VCaP (cell line): Measurements from ENCODE around the gene HSD11B2.

ENCODE experiments used
- H3K27ac ChIP-seq: fragments of 450-650 bp; 2 replicates; pipeline ENCODE4 v1.5.1; 2017
- TF ChIP-seq, protein P1 (sequence below): fragments of 450-650 bp; conservative IDR thresholded peaks from 2 replicates; pipeline ENCODE4 v1.5.1; 2017; ENCODE audit warnings: mild to moderate bottlenecking, moderate library complexity

The HSD11B2 gene

DNA sequence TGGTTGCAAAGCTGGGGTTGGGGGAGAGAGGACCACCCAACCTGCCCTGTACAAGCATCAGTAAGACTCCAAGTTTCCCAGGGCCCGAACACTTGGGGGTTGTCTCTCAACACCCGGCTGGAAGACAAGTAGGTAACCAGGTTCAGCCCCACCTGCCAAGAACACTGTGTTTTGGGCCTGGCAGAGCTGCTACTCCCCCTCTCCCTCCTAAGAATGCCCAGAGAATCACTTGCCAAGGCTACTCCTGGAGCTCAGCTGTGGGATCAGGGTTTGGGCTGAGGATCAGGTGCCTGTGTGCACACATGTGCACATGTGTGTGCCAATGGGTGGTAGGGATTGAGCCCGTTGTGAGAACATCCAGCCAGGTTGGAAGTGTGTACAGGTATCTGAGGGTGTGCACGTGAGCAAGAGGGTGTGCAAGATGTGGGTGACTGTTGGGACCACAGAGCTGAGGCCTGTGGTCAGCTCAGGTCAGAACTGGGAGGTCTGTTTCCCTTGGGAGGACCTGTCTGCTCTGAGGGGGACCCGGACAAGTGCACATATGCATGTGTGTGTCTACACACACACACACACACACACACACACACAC lies 2.3 kb downstream of the HSD11B2 start:
- TF ChIP-seq, protein P1, sequence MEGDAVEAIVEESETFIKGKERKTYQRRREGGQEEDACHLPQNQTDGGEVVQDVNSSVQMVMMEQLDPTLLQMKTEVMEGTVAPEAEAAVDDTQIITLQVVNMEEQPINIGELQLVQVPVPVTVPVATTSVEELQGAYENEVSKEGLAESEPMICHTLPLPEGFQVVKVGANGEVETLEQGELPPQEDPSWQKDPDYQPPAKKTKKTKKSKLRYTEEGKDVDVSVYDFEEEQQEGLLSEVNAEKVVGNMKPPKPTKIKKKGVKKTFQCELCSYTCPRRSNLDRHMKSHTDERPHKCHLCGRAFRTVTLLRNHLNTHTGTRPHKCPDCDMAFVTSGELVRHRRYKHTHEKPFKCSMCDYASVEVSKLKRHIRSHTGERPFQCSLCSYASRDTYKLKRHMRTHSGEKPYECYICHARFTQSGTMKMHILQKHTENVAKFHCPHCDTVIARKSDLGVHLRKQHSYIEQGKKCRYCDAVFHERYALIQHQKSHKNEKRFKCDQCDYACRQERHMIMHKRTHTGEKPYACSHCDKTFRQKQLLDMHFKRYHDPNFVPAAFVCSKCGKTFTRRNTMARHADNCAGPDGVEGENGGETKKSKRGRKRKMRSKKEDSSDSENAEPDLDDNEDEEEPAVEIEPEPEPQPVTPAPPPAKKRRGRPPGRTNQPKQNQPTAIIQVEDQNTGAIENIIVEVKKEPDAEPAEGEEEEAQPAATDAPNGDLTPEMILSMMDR: no peak
- H3K27ac ChIP-seq: no peak overlapping the region

DNA sequence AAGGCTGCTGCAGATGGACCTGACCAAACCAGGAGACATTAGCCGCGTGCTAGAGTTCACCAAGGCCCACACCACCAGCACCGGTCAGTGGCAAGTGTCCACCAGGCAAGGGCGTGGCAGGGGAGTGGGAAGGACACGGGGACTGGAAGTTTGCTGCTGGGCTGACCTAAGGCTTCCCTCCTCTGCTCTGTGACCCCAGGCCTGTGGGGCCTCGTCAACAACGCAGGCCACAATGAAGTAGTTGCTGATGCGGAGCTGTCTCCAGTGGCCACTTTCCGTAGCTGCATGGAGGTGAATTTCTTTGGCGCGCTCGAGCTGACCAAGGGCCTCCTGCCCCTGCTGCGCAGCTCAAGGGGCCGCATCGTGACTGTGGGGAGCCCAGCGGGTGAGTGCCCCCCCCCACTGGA lies 4.8 kb downstream of the HSD11B2 start:
- TF ChIP-seq, protein P1: no peak
- H3K27ac ChIP-seq: no peak overlapping the region

DNA sequence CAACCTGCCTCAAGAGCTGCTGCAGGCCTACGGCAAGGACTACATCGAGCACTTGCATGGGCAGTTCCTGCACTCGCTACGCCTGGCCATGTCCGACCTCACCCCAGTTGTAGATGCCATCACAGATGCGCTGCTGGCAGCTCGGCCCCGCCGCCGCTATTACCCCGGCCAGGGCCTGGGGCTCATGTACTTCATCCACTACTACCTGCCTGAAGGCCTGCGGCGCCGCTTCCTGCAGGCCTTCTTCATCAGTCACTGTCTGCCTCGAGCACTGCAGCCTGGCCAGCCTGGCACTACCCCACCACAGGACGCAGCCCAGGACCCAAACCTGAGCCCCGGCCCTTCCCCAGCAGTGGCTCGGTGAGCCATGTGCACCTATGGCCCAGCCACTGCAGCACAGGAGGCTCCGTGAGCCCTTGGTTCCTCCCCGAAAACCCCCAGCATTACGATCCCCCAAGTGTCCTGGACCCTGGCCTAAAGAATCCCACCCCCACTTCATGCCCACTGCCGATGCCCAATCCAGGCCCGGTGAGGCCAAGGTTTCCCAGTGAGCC lies 5.8 kb downstream of the HSD11B2 start:
- TF ChIP-seq, protein P1: no peak
- no peak overlapping the region for H3K27ac ChIP-seq

DNA sequence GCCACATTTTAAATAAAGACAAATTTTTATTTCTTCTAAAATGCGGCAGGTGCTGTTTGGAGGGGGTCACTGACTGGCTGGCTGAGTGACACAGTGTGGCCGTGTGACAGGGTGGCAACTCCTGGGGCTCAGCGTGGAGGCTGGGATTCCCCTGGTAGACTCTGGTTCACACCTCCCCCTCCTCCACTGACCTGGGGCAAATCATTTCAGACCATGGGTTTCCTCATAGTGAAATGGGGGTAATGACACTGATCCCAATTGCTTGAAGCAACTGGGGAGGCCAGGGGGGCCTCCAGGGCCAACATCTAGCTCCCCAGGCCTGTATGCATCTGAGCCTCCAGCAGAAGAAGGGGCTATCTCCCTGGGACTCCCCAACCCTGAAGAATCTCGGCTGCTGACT lies 6.6 kb downstream of the HSD11B2 start:
- H3K27ac ChIP-seq: no peak overlapping the region
- TF ChIP-seq, protein P1: no peak

DNA sequence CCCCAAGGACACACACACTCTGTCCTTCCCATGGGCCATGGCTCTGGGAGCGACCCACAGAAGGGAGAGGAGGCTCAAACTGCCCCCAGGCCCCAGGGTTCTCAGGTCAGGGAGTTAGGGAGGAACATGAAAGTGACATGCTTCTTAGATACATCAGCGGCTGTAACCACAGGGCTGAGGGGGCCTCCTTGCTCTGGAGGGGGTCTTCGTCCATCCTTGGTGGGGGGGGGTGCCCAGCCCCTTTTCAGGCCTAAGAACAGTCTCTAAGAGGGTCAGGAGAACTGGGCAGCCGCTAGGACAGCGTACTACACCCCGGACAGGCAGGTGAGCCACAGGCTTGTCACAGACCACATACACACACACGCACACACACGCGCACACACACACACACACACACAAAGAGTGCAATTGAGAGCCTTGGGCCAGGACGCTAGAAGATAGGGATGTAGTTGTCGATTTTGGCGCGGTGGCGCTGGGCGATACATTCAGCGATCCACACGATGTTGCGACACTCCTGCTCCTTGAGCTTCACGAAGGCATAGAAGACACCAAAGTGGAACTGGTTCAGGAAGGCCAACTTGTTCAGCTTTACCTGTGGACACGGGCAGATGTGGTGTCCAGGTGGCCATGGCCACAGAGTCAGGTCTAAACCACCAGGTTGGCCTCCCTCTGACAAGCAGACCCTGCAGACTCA lies 7.3 kb downstream of the HSD11B2 start:
- TF ChIP-seq, protein P1: no peak
- no peak overlapping the region for H3K27ac ChIP-seq

DNA sequence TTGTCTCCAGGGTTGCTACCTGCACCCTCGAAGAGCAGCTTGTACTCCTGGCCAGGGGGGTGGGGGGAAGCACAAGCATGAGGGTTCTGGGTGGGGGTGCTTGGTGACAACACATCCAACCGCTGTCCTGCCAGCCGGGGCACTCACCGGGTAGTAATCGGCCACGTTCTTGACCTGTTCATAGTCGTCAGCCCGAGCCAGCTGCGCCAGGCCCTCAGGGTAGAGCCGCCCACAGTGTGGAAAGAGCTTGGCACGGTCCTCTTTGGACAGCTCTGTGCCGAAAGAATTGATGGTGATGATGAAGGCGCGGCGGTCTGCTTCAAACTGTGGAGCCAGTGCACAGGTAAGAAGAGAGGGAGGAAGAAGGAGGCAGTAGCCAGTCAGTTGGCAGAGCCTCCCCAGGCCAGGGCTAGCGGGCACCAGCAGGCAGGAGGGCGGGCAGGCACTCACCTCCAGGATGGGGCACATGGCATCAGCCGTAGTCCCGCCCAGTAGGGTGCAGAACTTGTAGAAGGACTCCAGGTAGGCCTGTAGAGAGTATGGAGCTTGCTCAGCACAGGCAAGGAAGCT lies 8.0 kb downstream of the HSD11B2 start:
- TF ChIP-seq, protein P1: no peak
- no peak overlapping the region for H3K27ac ChIP-seq

DNA sequence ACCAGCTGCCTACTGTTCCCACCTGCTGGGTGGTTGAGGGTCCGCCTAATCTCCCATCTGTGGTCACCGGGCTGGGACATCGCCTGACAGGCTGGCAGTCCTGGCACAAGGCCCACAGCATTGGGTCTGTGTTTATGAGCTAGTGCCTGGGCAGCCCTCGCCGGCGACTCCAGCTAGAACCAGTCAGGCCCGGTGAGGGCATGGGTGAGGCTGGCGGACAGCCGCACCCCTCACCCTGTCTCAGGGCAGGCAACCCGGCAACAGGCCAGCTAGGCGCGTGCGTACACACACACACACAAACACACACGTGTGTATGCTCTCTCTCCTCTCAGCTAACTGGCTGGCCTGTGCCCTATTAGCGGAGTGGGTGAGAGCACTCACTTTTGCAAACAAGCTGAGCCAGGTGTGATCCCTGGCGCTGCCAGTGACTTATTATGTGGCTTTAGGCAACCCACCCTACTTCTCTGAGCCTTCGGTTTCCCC lies 10.4 kb downstream of the HSD11B2 start:
- peak overlapping the region; percentile 69 for H3K27ac ChIP-seq
- TF ChIP-seq, protein P1: no peak
